AG04450 (cell line): ENCODE results near the gene LSP1. TPM values are rescaled to one million over a fixed set of nuclear protein-coding genes. Genes with fewer than 3 reads are reported as not detected.
"Not testable (repeated sequence)": the region's sequence is repeated elsewhere in the genome, so short reads cannot be mapped to it uniquely, and the experiment has no call there.

Experiments
- CTCF ChIA-PET: fragments of 300-600, 350-600 bp; formaldehyde crosslinking; extraction: SDS; loops from one replicate; lab custom pipeline; 2022; ENCODE audit warnings: antibody characterized with exemption, inconsistent platforms; lab: Charles Lee
- POLR2A ChIA-PET: fragments of 350-600 bp; formaldehyde crosslinking; extraction: SDS; loops from one replicate; lab custom pipeline; 2021; ENCODE audit warnings: antibody characterized with exemption, inconsistent platforms; lab: Yijun Ruan, JAX
- DNase-seq: peaks from one replicate; pipeline ENCODE4 v3.0.0-alpha.2; 2011; ENCODE audit warnings: low read depth, low spot score
- H3K27ac ChIP-seq: one replicate; pipeline ENCODE4 v1.5.1; 2012; ENCODE audit warnings: low read depth, low read length, control low read depth
- H3K27me3 ChIP-seq: one replicate; pipeline ENCODE4 v1.6.0; 2012; ENCODE audit warnings: low read length; ENCODE audit not compliant: control insufficient read depth, insufficient read depth
- H3K4me3 ChIP-seq: 2 replicates; pipeline ENCODE4 v1.5.1; 2011; ENCODE audit warnings: mild to moderate bottlenecking, low read depth, low read length, control low read depth
- H3K9me3 ChIP-seq: 2 replicates; pipeline ENCODE4 v1.5.1; 2012; ENCODE audit warnings: low read length; ENCODE audit not compliant: control insufficient read depth, insufficient read depth
- CTCF ChIP-seq: IDR thresholded peaks from 2 replicates; pipeline ENCODE4 v1.5.1; 2011; ENCODE audit warnings: low read depth, low read length, control low read depth, inconsistent platforms
- polyA plus RNA-seq: library from polyadenylated mRNA; depleted of rRNA; stranded (reverse); fragments of >200 nt; gene quantifications from 2 replicates; pipeline ENCODE4 v1.2.3, GENCODE V29; 2011

LSP1 gene
- polyA plus RNA-seq, 1 experiment: not detected

- no peak overlapping the region for H3K27ac ChIP-seq
- H3K4me3 ChIP-seq: no peak overlapping the region
- H3K27me3 ChIP-seq: peaks cover 11% of the 10 kb centered on the region
- CTCF ChIA-PET: interaction anchor here (0.5 to 3.3 kb wide), 36 partner anchors 9 to 275 kb away, joined by 3 to 47 read pairs (median 5); partner anchors contain the start of genes PRR33 and TNNT3
- POLR2A ChIA-PET: interaction anchor here (0.5 to 1.1 kb wide), 2 partner anchors 67 to 502 kb away, joined by 3 to 8 read pairs; no protein-coding TSS in a partner anchor
- no peak for TF ChIP-seq CTCF
- H3K9me3 ChIP-seq: peaks cover 3% of the 10 kb centered on the region; the same call in 1 of the 2 replicates
- DNase-seq: no peak
These were observed 28.8 kb downstream of the LSP1 start for GRCh38 chr11:1881442-1882264.

GRCh38 chr11:1882265-1883238 is 29.7 kb downstream of the LSP1 start:
- Histone ChIP-seq H3K9me3 (no peaks in the 10 kb centered on the region; the same call in 1 of the 2 replicates), H3K27ac (no peak overlapping the region), H3K4me3 (no peak overlapping the region), H3K27me3 (peaks cover 13% of the 10 kb centered on the region)
- peak; percentile 15 for DNase-seq
- TF ChIP-seq CTCF: peak; percentile 86
- ChIA-PET CTCF (interaction anchor here (0.5 to 3.3 kb wide), 37 partner anchors 9 to 274 kb away, joined by 3 to 47 read pairs (median 5); partner anchors contain the start of genes PRR33 and TNNT3), POLR2A (interaction anchor here (0.5 to 1.1 kb wide), 2 partner anchors 66 to 501 kb away, joined by 3 to 8 read pairs; no protein-coding TSS in a partner anchor)

- CTCF ChIA-PET: interaction anchor here (0.8 to 3.3 kb wide), 6 partner anchors 10 to 272 kb away, joined by 3 to 47 read pairs (median 6); no protein-coding TSS in a partner anchor
- H3K9me3 ChIP-seq: no peaks in the 10 kb centered on the region
- no peak for DNase-seq
- no peak for TF ChIP-seq CTCF
- H3K4me3 ChIP-seq: no peak overlapping the region
- H3K27ac ChIP-seq: no peak overlapping the region
- H3K27me3 ChIP-seq: peaks cover 14% of the 10 kb centered on the region
- POLR2A ChIA-PET: no interaction called here
These were observed 30.7 kb downstream of the LSP1 start for GRCh38 chr11:1883346-1884302.

GRCh38 chr11:1884303-1884700 is 31.4 kb downstream of the LSP1 start:
- DNase-seq: no peak
- no peaks in the 10 kb centered on the region for H3K9me3 ChIP-seq
- H3K27ac ChIP-seq: no peak overlapping the region
- ChIA-PET CTCF (interaction anchor here (0.8 to 3.3 kb wide), 4 partner anchors 114 to 272 kb away, joined by 3 to 47 read pairs (median 14); no protein-coding TSS in a partner anchor), POLR2A (no interaction called here)
- peaks cover 18% of the 10 kb centered on the region for H3K27me3 ChIP-seq
- H3K4me3 ChIP-seq: no peak overlapping the region
- no peak for TF ChIP-seq CTCF

GRCh38 chr11:1886551-1886950 is 33.7 kb downstream of the LSP1 start:
- DNase-seq, CTCF ChIA-PET, H3K9me3 ChIP-seq, H3K27ac ChIP-seq, H3K4me3 ChIP-seq, POLR2A ChIA-PET: not testable (repeated sequence)
- peaks cover 21% of the 10 kb centered on the region for H3K27me3 ChIP-seq
